ENCODE measurements around the gene TLE4.
"Not testable (repeated sequence)": the region's sequence is repeated elsewhere in the genome, so short reads cannot be mapped to it uniquely, and the experiment has no call there.

Gene TLE4

GRCh38 chr9:79571309-79572031 is at the start of gene TLE4:
Gene TLE4 (plus strand): TSS chr9:79571965. CDS start chr9:79572791, 826 bp downstream.
- Mint-ChIP-seq H3K4me1 (peaks cover 21 to 30% of the 10 kb centered on the region in 2 donors), H3K9me3 (no peaks in the 10 kb centered on the region), H3K27ac (peak within 1 kb of the TSS; percentile 89), H3K27me3 (peaks cover under 1 to 3% of the 10 kb centered on the region in 2 donors), H3K36me3 (peaks cover 15 to 24% of the 10 kb centered on the region in 2 donors), H3K4me3 (peak within 1 kb of the TSS in 1 of 2 donors; percentile 89)
- ATAC-seq (replicated peaks) (peak; percentile 83 to 89), DNase-seq (peak; percentile 100)

DNA sequence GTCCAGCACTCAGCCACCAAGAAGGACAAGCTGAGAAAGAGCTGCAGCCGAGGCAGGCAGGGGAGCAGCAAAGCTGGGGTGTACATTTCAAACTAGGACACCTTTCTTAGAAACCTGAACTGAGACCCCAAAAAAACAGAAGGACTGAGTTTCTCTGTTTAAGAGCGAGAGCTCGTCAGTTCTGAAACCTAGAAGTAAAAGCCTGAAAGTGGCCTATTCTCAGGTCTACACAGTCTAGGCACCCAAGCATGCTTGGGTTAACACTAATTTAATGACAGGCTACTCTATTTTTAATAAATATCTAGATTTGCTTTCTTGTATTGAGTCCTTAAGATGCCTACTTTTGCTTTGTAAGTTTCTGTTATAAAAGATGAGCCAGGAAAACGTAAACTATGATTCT is 49.0 kb upstream of the TLE4 start:
- Mint-ChIP-seq H3K4me1 (peaks cover 3 to 8% of the 10 kb centered on the region in 2 donors), H3K4me3 (no peak overlapping the region), H3K27me3 (peaks cover 0 to 3% of the 10 kb centered on the region in 2 donors), H3K36me3 (peaks cover 3 to 5% of the 10 kb centered on the region in 2 donors), H3K9me3 (peaks cover 7 to 10% of the 10 kb centered on the region in 2 donors), H3K27ac (no peak overlapping the region)
- ATAC-seq (replicated peaks) (no peak), DNase-seq (no peak)

DNA sequence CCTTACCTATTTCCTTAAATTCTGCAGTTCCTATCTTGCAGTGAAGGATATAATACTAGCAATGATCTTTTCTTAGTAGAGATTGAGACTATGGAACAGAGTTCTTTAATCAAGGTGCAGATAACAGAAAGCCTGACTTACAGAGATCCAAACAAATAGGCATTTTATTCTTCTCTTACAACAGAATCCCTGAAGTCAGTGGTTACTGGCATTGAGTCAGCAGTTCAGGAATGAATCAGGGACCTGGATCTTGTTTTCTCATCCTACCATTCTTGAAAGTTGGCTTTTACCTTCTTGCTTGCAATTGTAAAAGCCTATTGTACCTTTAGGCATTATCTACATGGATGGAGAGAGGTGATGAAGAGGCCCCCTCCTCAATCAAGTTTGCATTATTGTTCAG is 47.5 kb upstream of the TLE4 start:
- H3K9me3 Mint-ChIP-seq = peaks cover 7 to 10% of the 10 kb centered on the region in 2 donors
- peaks cover 3 to 5% of the 10 kb centered on the region in 2 donors for H3K36me3 Mint-ChIP-seq
- peaks cover 3 to 8% of the 10 kb centered on the region in 2 donors for H3K4me1 Mint-ChIP-seq
- no peak overlapping the region for H3K4me3 Mint-ChIP-seq
- ATAC-seq (replicated peaks) = no peak
- no peak for DNase-seq
- H3K27me3 Mint-ChIP-seq = no peaks in the 10 kb centered on the region
- H3K27ac Mint-ChIP-seq = no peak overlapping the region

DNA sequence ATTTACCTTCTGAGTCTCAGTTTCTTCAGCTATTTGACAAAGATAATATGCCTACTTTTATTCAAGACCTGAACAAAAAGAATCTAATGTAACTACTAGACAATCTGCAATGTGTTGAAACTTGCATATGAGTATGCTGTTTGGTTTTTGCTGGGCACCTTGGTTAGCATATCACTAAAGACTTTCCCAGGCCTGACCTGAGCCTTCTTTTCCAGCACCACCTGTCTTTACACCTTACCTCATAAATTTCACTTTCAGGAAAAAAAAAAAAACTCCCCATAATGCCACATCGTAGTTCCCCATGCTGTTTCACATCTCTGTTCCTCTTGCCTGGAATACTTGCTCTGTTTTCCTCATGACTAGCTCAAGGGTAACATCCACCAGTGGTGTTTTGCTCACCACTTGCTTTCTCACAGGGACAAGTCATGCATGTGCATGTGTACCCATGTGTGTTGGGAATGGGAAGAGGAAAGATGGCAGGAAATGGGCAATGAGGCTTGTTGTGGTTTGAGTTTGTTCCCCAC is 45.6 kb upstream of the TLE4 start:
- H3K36me3 Mint-ChIP-seq = peaks cover 3 to 5% of the 10 kb centered on the region in 2 donors
- peaks cover 7 to 10% of the 10 kb centered on the region in 2 donors for H3K9me3 Mint-ChIP-seq
- H3K4me3 Mint-ChIP-seq = no peak overlapping the region
- ATAC-seq (replicated peaks) (peak; percentile 33 to 60), DNase-seq (no peak)
- H3K4me1 Mint-ChIP-seq = peaks cover 3 to 8% of the 10 kb centered on the region in 2 donors
- no peak overlapping the region for H3K27ac Mint-ChIP-seq
- H3K27me3 Mint-ChIP-seq = no peaks in the 10 kb centered on the region

- Mint-ChIP-seq H3K4me3 (no peak overlapping the region), H3K27me3 (peaks cover 0 to 5% of the 10 kb centered on the region in 2 donors), H3K4me1 (no peaks in the 10 kb centered on the region), H3K9me3 (peaks cover 6 to 8% of the 10 kb centered on the region in 2 donors), H3K36me3 (peaks cover 1 to 4% of the 10 kb centered on the region in 2 donors), H3K27ac (no peak overlapping the region)
- no peak for DNase-seq
- no peak for ATAC-seq (replicated peaks)
Measured at GRCh38 chr9:79535534-79535933, 36.2 kb upstream of the TLE4 start.

- no peaks in the 10 kb centered on the region for H3K4me1 Mint-ChIP-seq
- peaks cover 2 to 4% of the 10 kb centered on the region in 2 donors for H3K36me3 Mint-ChIP-seq
- ATAC-seq (replicated peaks) (no peak), DNase-seq (no peak)
- peaks cover 6% of the 10 kb centered on the region in 2 donors for H3K9me3 Mint-ChIP-seq
- peaks cover 2 to 9% of the 10 kb centered on the region in 2 donors for H3K27me3 Mint-ChIP-seq
- H3K4me3 Mint-ChIP-seq = no peak overlapping the region
- no peak overlapping the region for H3K27ac Mint-ChIP-seq
Measured at GRCh38 chr9:79537838-79538237, 33.9 kb upstream of the TLE4 start.

DNA sequence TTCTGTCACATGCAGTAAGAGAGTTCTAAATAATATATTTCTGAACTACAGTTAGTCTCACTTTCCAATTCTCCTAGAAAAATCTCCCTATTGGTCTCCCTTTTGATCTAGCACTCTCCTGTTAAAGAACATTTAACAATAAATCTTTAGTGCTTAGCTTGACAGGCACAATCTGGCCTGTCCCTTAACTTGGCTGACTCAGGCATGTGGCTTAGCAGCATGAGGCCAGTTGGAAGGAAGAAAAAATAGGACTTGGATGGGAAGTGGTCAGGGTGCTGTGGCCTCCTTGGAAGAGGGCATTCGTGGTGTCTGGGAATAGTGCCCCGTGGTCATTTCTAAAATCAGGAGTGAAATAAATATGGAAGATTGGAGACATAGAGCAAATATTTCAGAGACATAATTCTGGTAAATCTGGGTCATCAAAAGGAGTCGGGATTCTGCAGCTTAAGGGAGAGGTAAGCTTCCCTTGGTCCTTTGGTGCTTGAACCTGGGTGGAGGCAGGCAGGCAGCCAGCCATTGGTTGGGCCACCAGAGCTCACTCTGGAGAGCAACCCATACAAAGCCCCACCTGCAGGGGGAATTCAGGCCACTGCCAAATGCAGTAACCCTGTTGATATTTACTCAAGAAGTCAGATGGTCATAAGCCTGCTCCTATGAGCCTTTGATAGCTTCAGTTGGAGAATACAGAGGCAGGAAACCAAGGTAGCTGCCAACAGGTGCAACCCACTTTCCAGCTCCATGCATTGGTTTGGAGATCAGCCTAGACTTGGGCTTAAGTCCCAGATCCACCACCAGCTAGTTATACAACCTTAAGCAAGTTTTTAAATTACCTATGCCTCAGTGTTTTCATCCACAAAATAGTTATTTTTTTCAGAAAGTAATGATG is 28.8 kb upstream of the TLE4 start:
- H3K27ac Mint-ChIP-seq = no peak overlapping the region

DNA sequence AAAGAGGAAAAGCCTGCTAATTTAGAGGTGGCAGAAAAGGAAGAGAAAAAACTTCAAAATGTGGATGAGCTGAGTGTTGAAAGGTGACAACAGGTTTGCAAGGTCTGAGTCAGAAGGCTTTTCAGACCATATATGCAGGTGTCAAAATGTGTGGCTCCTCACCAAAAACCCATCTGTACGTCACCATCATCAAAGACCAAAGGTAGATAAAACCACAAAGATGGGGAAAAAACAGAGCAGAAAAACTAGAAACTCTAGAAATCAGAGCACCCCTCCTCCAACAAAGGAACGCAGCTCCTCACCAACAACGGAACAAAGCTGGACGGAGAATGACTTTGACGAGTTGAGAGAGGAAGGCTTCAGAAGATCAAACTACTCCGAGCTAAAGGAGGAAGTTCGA is 27.4 kb upstream of the TLE4 start:
- DNase-seq; H3K36me3 Mint-ChIP-seq; ATAC-seq (replicated peaks); H3K4me1 Mint-ChIP-seq; H3K27ac Mint-ChIP-seq: not testable (repeated sequence)
- H3K9me3 Mint-ChIP-seq = peaks cover 5 to 13% of the 10 kb centered on the region in 2 donors
- peaks cover 14 to 20% of the 10 kb centered on the region in 2 donors for H3K27me3 Mint-ChIP-seq
- H3K4me3 Mint-ChIP-seq = peak overlapping the region in 1 of 2 donors; percentile 7

More for the DNA sequence above, 28.8 kb upstream of the TLE4 start:
- Mint-ChIP-seq H3K27me3 (peaks cover 14 to 26% of the 10 kb centered on the region in 2 donors), H3K9me3 (peaks cover 7 to 15% of the 10 kb centered on the region in 2 donors), H3K36me3 (peaks cover 4 to 7% of the 10 kb centered on the region in 2 donors), H3K4me3 (no peak overlapping the region), H3K4me1 (peaks cover 5 to 8% of the 10 kb centered on the region in 2 donors)
- DNase-seq (no peak), ATAC-seq (replicated peaks) (no peak)

- Mint-ChIP-seq H3K36me3 (no peaks in the 10 kb centered on the region), H3K4me1 (no peaks in the 10 kb centered on the region), H3K27ac (no peak overlapping the region), H3K27me3 (no peaks in the 10 kb centered on the region), H3K4me3 (no peak overlapping the region), H3K9me3 (peaks cover 2 to 3% of the 10 kb centered on the region in 2 donors)
- no peak for ATAC-seq (replicated peaks)
- DNase-seq = no peak
Measured at GRCh38 chr9:79551586-79551985, 20.2 kb upstream of the TLE4 start.

GRCh38 chr9:79551994-79552393 is 19.8 kb upstream of the TLE4 start:
- Mint-ChIP-seq H3K27me3 (no peaks in the 10 kb centered on the region), H3K9me3 (peaks cover 2 to 3% of the 10 kb centered on the region in 2 donors), H3K27ac (no peak overlapping the region), H3K4me3 (no peak overlapping the region), H3K4me1 (no peaks in the 10 kb centered on the region), H3K36me3 (no peaks in the 10 kb centered on the region)
- ATAC-seq (replicated peaks) (no peak), DNase-seq (no peak)

- no peak for DNase-seq
- ATAC-seq (replicated peaks) = no peak
- H3K36me3 Mint-ChIP-seq = no peaks in the 10 kb centered on the region
Measured at GRCh38 chr9:79555474-79556089, 16.2 kb upstream of the TLE4 start.

DNA sequence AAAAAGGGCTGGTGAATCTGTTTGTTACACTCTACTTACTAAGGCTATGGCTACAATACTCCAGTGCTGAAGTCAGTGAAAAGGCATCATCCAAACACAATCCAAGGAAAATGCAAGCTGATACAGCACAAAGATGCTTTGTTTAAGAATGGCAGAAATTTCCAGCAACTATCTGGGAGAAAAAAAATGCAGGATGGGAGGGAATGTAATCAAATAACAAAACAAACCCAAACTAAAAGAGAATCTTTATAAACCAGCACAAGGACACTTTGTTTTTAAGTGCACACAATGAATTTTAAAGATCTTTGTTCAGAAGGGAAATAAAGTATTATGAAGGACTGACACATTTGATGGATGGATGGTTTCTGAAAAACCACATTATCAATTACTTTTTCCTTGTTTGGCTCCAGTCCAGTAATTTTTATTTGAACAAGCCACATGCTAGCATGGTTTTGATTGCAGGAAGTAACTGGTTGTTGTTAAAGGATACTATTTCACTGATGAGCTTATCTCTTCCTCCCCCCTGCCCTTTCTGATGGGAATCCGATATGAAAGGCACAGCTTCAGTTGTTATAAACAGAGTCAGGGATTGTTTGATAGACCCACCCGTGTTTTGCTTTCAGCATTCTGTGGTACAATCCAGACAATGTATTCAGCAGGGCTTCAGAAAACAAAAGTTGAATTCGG is 12.1 kb upstream of the TLE4 start:
- ATAC-seq (replicated peaks) = no peak
- Mint-ChIP-seq H3K27ac (no peak overlapping the region), H3K4me1 (no peaks in the 10 kb centered on the region), H3K27me3 (peaks cover 9 to 12% of the 10 kb centered on the region in 2 donors), H3K4me3 (no peak overlapping the region), H3K36me3 (no peaks in the 10 kb centered on the region), H3K9me3 (no peaks in the 10 kb centered on the region)
- no peak for DNase-seq

More at GRCh38 chr9:79555474-79556089, 16.2 kb upstream of the TLE4 start:
- no peaks in the 10 kb centered on the region for H3K9me3 Mint-ChIP-seq
- no peak overlapping the region for H3K27ac Mint-ChIP-seq
- H3K27me3 Mint-ChIP-seq = no peaks in the 10 kb centered on the region
- H3K4me1 Mint-ChIP-seq = no peaks in the 10 kb centered on the region
- H3K4me3 Mint-ChIP-seq = no peak overlapping the region

DNA sequence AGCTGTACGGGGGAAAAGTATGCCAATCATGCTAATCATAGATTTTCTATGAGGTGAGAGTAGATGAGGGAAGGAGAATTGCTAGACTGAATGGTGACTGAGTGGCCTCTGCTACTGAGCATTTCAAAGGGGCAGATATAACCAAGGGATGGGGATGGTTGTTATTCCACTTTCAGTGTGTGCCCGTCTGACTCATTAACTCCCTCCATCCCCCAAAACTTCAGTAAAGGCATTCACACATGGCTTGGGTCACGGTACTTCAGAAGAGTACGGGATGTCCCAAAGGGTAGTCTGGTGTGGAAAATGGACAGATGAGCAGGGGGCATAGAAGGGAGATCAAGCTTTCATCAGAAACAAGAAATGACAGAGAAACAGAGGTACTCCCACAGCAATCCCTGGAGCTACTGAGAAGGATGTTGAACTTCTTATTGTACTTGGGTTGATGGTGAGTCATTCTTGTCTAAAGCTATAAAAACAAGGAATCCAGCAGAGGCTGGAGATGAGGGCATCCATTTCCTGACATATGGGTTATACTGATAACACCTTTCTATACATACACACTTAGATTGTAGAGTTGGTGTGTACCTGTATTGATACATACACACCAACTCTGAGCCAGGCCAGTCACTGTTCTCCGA is 8.9 kb upstream of the TLE4 start:
- Mint-ChIP-seq H3K9me3 (no peaks in the 10 kb centered on the region), H3K27ac (no peak overlapping the region), H3K27me3 (peaks cover 16 to 20% of the 10 kb centered on the region in 2 donors), H3K36me3 (no peaks in the 10 kb centered on the region), H3K4me3 (no peak overlapping the region), H3K4me1 (no peaks in the 10 kb centered on the region)
- no peak for DNase-seq
- ATAC-seq (replicated peaks) = no peak
